ENCODE measurements around the gene NRL. TPM values are rescaled to one million over a fixed set of nuclear protein-coding genes. Genes with fewer than 3 reads are reported as not detected.
A peak's percentile ranks its signal among the peaks of the same experiment; 100 is the strongest.

Gene NRL
- total and polyA plus RNA-seq, 10 of the 15 experiments (the other 5 are each of a cell fraction or from before 2014, with no cell fraction given) = 0.11 to 4.4 (median 2.2) TPM

- peak; percentile 92 for TF ChIP-seq ZNF687 (IDR thresholded peaks at IDR 0.05)
- peak; percentile 29 for TF ChIP-seq BCL3 (IDR thresholded peaks at IDR 0.05; ENCODE audit: borderline replicate concordance, insufficient read depth, low read depth, low read length, poor library complexity, severe bottlenecking)
- no peak for TF ChIP-seq IRF3 (IDR thresholded peaks at IDR 0.05)
- TF ChIP-seq MYC (IDR thresholded peaks at IDR 0.05; ENCODE audit: insufficient read depth, insufficient read length, insufficient replicate concordance, low read length, severe bottlenecking) = peak; percentile 92
- TF ChIP-seq PRDM15 (CRISPR knock-in tag; IDR thresholded peaks at IDR 0.05) = peak; percentile 73; the same call in 1 of the 2 replicates
- TF ChIP-seq MAX (IDR thresholded peaks at IDR 0.05; ENCODE audit: low read depth, low read length) = peak; percentile 95
- TF ChIP-seq NR2F1 (conservative IDR thresholded peaks at IDR 0.05) = peak; percentile 74; the same call in 1 of the 2 replicates
- no peak; the same call in 1 of the 2 replicates for TF ChIP-seq ATF7 (IDR thresholded peaks at IDR 0.05; ENCODE audit: low read depth)
- no peak; the same call in 1 of the 2 replicates for TF ChIP-seq STAT1 (conservative IDR thresholded peaks at IDR 0.05)
- no peak for TF ChIP-seq KAT2A (conservative IDR thresholded peaks at IDR 0.05; ENCODE audit: control insufficient read depth, low read depth, low read length)
- no peak for TF ChIP-seq RB1 (IDR thresholded peaks at IDR 0.05; ENCODE audit: borderline replicate concordance)
- TF ChIP-seq SMAD5 (IDR thresholded peaks at IDR 0.05; ENCODE audit: low read depth) = peak; percentile 99
- TF ChIP-seq IRF5 (IDR thresholded peaks at IDR 0.05; ENCODE audit: borderline replicate concordance) = no peak
- no peak for TF ChIP-seq SUPT20H (IDR thresholded peaks at IDR 0.05; ENCODE audit: borderline replicate concordance, control insufficient read depth, low read depth, low read length)
- TF ChIP-seq KDM1A (IDR thresholded peaks at IDR 0.05; ENCODE audit: borderline replicate concordance) = no peak
- no peak for TF ChIP-seq MYB (IDR thresholded peaks at IDR 0.05; ENCODE audit: borderline replicate concordance, low read depth, low read length)
These were observed 19.3 kb downstream of the NRL start (continued) for GRCh38 chr14:24095271-24096068.

Measured in GM12878 (cell line).